GM21360 (cell line): ENCODE data around the gene ERBB4.

Source experiments
- ATAC-seq: cut with Tn5 transposase; IDR thresholded peaks from one replicate; pipeline ENCODE4 v1.9.1; 2021; ENCODE audit warnings: mild to moderate bottlenecking, moderate library complexity; ENCODE audit not compliant: unreplicated experiment

The ERBB4 gene

DNA sequence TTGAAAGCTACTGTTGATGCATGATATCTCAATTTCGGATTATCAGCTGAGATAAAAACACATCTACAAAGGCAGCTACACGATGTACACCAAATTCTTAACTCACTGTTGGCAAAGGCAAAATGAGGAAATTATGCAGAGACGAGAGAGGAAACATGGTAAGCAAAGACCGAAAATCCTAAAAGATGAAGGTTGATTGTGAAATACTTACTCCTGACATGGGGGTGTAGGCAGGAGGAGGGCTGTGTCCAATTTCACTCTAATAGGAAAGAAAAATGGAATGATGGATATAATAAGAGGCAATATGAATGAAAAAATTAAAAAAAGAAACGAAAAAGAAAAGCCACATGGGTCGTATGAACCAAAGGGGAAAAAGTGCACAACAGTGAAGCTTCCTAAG lies 1150.9 kb downstream of the ERBB4 start:
- no peak for ATAC-seq

DNA sequence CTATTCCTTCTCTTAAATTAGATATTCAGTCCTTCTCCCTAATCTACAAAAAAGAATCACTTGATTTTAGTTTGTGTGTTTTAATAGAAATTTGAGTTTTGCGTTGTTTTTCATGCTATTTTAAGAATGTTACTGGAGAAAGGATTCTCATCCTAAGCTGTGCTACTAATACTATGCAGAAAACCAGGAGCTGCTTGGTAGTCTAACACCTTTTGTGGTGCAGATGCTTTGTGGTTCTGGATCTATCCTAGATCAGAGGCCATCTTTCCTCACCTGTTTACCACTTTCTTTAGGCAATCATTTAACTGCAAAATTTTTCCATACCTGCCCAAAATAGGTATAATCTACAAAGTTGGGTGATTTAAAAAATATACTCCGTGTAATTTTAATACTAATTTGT lies 1158.6 kb downstream of the ERBB4 start:
- no peak for ATAC-seq

DNA sequence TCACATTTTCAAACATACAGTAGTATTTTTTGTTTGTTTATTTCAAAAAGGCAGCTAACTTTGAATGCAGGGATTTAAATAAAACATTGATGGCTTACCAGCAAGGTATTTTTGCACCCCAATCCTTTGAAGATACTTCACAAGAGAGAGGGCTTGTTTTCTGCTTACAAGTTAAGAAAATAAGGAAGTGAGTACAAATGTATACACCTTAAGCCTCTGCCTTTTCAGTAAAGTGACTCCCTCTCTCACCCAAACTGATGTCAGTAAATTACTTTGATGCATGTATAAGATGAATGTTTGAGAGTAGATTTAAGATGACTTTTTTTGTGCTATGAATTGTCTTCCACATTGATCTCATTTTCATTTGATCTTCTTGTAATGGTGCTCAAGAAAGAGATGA lies 1162.2 kb downstream of the ERBB4 start:
- peak; percentile 50 for ATAC-seq

DNA sequence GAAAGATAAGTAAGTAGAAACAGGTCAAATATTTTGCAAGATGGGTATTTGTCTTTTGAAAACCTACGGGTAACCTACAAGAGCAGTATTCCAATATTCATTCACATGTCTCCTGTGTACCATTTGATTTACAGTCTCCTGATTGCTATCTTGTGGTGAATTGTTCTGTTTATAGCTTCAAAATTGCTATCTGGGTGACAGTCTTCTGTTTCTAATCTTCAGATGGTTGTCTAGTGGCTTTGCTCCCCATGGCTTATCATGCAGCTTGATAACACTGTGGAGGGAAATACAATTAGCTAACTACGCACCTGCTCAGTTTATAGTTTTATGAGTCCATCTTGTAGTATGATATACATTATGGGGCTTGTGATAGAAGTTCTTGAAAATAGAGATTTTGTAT lies 1165.4 kb downstream of the ERBB4 start:
- ATAC-seq = no peak

DNA sequence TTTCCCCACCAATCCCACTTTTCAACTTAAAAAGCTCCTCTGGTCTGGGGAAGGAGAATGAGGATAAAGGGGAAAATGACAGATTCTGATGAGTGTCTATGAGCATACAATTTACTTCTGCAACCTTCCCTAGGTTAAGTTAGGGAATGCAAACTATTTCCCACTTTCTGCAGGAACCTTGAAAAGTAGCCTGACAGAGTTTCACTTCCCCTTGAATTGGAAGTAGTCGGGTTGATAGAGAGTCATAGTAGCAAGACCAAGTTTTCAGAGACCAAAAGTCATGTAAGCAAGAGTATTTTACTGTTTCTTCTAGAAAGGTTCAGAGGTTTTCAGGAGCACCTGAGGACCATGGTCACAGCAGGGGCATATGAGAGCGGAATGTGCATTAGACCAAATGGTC lies 1167.1 kb downstream of the ERBB4 start:
- no peak for ATAC-seq

DNA sequence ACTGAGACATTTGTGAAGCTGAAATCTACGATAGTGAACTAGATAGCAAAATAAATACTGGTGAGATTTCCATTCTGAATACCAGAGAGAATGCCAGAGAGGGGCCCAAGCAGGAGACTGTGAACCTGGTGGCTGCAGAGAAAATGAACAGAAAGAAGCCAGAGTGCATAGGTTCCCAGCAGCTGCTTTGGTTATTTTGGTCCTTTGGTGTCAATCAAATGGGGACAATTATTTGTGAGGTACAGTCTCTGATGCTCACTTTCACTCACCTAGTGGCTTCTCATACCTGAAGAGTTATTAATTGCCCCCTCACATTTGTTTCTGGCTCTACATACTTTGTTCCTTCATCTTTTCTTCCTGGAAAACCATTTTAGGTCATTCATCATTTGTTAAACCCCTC lies 1170.1 kb downstream of the ERBB4 start:
- no peak for ATAC-seq

DNA sequence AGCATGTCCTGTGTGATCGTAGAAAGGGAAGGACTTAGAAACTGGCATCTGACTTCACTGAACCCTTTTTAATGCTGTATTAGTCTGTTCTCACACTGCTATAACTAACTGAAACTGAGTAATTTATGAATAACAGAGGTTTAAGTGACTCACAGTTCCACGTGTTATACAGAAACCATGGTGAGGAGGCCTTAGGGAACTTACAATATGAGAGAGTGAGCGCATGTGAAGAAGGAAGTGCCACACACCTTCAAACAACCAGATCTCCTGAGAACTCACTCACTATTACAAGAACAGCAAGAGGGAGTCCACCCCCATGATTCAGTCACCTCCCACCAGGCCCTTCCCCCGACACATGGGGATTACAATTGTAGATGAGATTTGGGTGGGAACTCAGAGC lies 1170.9 kb downstream of the ERBB4 start:
- ATAC-seq = peak; percentile 97

DNA sequence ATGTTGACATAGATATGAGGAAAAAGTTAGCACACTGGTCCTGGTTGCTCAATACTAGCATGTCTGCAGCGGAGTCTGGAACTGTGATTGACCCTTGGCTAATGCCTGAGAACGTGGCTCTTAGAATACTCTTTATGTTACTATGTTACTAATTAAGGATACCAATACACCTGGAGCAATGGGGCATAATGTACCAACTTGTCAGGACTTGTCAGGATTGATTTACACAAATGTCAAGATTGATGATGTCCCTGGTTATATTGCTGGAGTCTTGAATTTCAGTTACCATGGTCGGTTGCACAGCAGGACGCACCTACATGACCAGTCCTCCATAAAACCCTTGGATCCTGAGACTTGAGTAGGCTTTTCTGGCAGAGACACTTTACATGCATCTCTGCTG lies 1171.3 kb downstream of the ERBB4 start:
- ATAC-seq = no peak

DNA sequence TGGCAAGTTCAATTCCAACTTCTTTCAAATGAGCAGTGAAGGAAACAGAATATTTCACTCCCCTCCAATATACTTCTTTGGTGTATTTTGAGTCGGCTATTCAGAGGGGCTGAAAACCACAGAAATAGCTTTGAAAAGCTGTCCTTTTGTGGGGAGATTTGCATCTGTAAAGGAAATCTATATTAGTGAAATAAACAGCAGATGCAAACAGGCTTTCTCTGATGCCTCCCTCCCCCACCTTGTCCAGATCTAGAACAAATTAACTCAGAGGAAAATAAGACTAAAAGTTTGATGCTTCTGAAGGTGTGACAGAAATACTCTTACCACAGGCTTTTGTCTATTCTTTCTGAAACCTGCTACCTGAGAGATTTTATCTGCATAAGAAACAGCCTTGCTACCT lies 1173.7 kb downstream of the ERBB4 start:
- no peak for ATAC-seq

DNA sequence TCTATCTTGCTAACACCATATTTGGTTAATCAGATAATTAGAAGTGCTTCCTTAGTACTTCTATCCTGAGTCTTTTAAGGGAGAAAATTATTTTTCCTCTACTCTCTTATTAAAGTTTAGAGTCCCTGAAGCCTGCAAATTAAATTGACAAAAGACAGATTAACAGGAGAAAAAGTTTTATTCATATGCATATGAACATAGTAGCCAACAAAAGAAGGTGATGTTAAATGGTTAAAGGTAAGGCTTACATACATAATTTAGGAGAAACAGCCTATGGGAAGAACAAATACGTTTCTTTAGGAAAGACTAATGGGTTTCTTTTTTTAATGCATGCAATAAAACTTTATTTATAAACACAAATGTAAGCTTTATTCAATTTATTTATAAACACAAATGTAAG lies 1177.2 kb downstream of the ERBB4 start:
- no peak for ATAC-seq

DNA sequence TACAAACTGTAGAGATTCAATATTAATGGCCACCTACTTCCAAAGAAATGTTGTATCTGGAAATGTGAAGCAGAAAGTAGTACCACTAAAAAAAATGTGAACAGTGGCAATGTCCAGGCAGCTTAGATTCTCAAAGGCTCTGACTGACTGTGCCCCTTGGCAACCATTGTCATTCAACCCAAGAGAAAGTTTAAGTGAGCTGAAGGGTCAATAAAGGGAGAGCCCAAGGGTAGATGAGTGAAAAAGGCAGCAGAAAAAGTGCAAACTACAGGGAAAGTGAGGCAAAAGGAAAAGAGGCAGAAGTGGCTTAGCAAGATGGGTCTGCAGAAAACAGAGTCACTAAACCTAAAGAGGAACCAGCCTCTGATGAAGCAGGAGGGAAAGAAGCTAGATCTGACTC lies 1179.3 kb downstream of the ERBB4 start:
- no peak for ATAC-seq

DNA sequence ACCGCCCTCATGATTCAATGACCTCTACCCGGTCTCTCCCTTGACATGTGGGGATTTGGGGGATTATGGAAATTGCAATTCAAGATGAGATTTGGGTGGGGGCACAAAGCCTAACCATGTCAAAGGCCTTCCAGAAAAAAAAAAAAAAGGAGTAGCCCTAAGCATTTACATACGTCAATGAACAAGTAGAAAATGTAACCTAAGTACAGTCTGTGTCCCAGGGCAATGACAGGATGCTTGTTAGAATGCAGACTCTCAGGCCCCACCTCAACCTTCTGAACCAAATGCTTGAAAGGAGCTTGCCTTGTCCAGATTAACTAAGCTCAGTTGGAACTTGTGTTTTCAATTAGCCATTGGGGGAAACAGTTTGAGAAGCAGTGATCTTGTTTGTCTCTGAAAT lies 1180.1 kb downstream of the ERBB4 start:
- no peak for ATAC-seq

DNA sequence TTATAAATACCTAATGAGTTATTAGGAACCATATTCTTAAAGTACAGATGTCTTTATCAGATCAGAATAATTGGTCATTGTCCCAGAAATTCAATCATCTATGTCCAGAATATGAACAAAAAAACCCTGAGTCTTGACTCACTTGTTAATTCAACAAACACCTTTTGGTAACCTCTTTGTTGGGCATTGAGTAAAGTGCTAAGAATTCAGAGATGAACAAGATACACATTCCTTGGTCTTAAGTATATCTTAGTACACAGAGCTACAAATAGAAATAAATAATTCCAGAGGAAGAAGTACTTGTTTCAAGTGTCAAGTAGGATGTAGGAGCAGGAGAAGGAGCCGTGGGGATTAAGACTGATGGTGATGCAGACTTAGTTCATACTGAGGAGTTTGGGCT lies 1184.1 kb downstream of the ERBB4 start:
- ATAC-seq = no peak

DNA sequence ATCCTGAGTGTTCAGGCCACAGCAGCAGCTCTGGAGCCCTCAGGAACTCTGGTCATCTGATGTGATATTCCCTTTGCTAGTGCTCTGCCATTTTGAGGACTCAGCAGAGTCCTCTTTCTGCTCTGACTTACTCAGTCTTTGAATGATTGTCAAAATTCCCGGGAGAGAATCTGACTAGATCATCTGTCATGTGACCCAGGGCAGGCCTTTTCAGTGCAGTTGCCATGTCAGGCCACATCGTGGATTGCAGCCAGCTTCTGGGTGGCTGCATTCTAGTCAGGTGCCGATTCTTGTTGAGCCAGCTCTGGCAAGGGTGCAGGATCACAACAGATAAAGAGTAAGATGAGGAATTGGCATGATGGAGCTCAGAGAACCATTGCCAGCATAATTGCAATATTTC lies 1186.6 kb downstream of the ERBB4 start:
- ATAC-seq = no peak

DNA sequence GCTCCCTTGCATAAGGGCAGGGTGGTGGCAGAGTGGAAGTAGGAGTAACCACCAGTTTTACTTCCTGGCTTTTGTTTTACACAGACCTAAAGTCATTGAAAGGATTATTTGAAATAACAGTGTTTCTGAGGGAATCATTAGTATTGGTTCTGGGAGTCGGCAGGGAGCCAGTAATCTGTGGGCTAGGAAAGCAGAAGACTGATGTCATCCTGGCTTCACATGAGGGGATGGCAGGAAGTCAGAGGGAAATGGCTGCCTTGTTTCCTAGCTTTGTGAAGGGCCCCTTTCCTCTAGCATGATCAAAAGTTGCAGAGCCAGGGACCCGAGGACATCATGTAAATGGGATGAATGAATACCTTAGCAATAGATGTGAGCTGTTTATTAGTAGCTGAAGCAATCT lies 1189.6 kb downstream of the ERBB4 start:
- ATAC-seq = no peak

DNA sequence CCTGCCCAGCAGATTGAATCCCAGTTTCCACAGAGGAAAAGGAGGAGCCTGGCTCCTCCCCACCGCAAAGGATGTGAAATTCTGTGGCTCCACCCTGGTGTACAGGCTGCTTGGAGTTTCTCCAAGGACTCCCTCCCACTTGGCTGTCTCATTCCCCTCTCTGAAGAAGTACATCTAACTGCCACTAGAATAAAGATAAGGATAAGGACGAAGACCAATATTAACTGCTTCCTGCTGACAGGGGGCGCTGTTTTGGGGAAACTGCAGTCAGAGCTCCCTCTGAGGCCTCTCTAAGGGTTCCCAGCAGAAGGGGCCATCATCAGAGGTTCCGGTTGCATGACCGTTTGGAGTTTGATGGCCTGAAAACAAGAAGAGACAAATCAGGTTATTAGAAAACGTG lies 1191.3 kb downstream of the ERBB4 start:
- no peak for ATAC-seq

DNA sequence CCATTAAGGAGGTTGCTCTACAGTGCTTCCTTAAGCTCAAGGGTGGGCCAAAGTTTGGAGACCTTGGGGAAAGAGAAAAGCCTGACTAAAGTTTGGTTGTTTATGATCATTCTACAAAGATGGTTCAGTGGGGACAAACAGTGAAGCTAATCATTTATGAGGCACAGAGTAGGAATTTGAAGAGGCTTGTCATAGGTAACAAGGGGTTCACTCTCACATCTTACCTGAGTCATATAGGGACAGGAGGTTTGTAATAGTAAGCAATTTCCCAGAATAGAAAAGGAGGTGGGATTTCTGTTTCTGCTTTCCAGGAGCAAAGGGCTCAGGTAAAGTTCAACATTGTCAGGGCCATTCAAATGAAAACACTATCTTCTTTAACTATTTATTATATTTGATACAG lies 1194.3 kb downstream of the ERBB4 start:
- ATAC-seq = no peak

DNA sequence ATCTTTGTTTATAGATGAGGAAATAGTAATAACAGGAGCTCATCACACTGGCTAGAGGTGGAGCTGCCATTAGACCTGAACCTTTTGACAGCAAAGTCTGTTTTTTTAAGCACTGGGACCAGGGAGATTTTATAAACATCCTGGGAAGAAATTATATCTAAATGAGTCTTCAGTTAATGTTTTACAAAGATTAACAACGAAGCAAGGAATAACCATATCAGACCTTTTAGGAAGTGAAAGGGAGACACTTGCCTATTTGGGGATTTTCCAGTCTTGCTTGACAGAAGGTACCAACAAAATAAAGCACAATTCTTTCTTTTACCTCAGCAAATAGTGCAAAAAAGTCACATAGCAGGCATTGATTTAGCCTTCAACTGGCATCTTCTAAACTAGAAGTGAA lies 1205.2 kb downstream of the ERBB4 start:
- no peak for ATAC-seq

DNA sequence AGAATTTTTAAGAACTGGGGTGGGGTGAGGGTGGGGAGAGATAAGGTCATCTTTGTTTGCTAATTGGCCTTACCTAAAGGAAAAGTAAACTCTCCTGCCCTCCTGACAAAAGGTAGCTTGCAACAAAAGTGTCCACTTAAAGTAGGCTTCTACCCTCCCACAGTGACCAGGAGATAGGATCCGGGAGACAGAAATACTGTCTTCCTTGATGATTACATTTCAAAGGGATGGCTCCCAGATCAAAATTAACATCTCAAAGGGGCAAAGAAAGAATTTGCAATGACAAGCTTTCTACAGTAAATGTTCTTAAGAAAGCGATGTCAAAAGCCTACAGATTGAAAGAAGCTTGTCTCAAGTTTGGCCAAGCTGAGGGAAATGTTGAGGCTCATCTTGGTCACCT lies 1206.9 kb downstream of the ERBB4 start:
- ATAC-seq = no peak

DNA sequence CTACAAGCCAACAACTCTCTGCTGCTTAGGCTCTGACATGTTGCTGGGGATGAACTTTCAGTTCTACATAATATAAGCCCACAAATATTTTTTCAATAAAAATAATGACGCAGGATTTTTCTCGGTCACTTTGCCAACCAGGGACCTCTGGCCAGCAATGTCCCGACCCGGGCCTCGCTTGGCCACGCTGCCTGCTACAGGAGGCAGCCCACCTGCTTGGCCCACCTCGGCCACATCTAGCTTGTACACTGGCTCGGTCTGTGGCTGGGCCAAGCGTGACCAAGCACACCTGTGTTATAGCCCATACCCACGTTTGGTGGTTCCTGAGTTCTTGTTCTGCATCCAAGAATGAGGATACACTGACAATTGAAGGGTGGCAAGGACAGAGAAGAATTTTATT lies 1208.7 kb downstream of the ERBB4 start:
- ATAC-seq = no peak

DNA sequence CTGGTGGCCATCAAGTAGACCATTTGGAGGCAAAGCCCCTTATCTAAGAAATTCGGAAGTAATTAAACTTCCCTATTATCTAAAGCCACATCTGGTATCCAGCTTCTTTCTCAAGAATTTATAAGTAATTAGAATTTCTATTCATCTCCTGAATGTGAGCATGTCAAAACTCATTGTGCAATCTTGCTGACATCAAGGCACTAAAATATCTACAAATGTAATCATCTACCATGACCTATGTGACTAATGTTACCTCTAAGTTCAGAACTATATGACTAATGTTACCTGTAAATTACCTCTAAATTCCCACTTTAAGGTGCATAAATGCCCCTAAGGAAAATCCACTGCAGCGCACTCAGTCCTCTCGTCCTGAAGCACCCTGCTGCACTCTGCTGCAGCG lies 1209.2 kb downstream of the ERBB4 start:
- no peak for ATAC-seq

DNA sequence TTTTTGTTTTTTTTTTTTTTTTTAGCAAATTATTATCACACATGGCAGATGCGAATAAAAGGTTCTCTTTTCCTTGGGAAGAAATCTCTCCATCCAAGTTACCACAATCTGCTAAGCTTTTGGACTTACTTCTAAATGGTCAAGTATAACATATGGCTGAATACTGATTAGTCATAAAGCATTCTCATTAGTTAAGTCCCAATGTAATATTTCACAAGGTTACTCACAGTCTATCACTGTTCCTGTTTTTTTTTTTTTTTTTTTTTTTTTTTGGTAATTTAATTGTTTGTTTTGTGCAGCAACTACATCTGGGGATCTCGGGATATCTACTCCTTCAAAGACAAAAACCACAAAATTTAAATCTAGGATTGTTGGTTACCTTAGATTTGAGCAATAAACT lies 1210.5 kb downstream of the ERBB4 start:
- ATAC-seq = no peak
